Neuron (in vitro differentiated cells): ENCODE results near the gene MT1HL1.
"Not testable (repeated sequence)": the region's sequence is repeated elsewhere in the genome, so short reads cannot be mapped to it uniquely, and the experiment has no call there.

Experiments used
- H2AFZ ChIP-seq: one replicate; pipeline ENCODE4 v1.6.1; 2013; ENCODE audit warnings: low read depth, mild to moderate bottlenecking, inconsistent platforms, low read length, moderate library complexity
- H3K27me3 ChIP-seq: one replicate; pipeline ENCODE4 v1.6.1; 2013; ENCODE audit warnings: low read length; ENCODE audit not compliant: insufficient read depth
- H3K36me3 ChIP-seq: one replicate; pipeline ENCODE4 v1.6.1; 2013; ENCODE audit warnings: low read length; ENCODE audit not compliant: insufficient read depth
- H3K4me1 ChIP-seq: one replicate; pipeline ENCODE4 v1.6.1; 2013; ENCODE audit warnings: low read length; ENCODE audit not compliant: insufficient read depth
- H3K4me3 ChIP-seq: 2 replicates; pipeline ENCODE4 v1.5.1; 2013; ENCODE audit warnings: mild to moderate bottlenecking, low read length, moderate library complexity
- H3K9me3 ChIP-seq: one replicate; pipeline ENCODE4 v1.6.1; 2013; ENCODE audit warnings: low read length

MT1HL1 gene

DNA sequence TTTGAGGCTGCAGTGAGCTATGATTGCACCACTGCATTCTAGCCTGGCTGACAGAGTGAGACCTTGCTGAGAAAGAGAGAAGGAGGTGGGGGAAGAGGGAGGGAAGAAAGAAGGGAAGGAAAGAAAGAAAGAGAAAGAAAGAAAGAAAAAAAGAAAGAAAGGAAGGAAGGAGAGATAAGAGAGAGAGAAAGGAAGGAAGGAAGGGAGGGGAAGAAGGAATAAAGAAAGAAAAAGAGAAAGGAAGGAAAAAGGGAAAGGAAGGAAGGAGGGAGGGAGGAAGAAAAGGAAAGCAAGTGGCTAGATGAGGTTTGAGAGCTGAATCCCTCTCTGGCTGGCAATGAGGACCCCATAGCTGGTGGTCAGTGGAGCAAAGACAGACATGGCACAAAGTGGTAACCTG is 20.4 kb downstream of the MT1HL1 start:
- Histone ChIP-seq H3K4me1 (no peaks in the 10 kb centered on the region), H3K36me3 (no peaks in the 10 kb centered on the region), H3K27me3 (no peaks in the 10 kb centered on the region)

DNA sequence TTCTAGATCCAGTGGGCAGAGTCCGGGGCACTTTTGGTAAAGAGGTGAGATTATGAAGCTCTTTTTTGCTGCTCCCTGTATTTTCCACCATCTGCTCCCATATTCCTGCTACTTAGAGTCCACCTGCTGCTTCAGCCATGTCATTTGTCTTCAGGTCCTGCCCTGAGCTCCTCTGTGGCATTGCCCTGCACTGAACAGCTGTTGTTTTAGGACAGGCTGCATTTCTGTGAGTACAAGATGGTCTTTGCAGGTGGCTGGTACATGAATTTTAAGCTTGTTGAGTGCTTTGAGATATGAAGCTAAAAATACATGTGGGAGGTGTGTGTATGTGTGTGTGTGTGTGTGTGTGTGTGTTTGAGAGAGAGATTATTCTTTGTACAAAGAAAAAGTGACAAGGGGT is 21.9 kb downstream of the MT1HL1 start:
- Histone ChIP-seq H3K4me1 (no peaks in the 10 kb centered on the region), H3K4me3 (no peak overlapping the region), H3K36me3 (no peaks in the 10 kb centered on the region), H2AFZ (no peak overlapping the region), H3K27me3 (no peaks in the 10 kb centered on the region), H3K9me3 (no peaks in the 10 kb centered on the region)

More for the DNA sequence above, 20.4 kb downstream of the MT1HL1 start:
- H2AFZ ChIP-seq: no peak overlapping the region
- H3K9me3 ChIP-seq: no peaks in the 10 kb centered on the region
- H3K4me3 ChIP-seq: no peak overlapping the region

DNA sequence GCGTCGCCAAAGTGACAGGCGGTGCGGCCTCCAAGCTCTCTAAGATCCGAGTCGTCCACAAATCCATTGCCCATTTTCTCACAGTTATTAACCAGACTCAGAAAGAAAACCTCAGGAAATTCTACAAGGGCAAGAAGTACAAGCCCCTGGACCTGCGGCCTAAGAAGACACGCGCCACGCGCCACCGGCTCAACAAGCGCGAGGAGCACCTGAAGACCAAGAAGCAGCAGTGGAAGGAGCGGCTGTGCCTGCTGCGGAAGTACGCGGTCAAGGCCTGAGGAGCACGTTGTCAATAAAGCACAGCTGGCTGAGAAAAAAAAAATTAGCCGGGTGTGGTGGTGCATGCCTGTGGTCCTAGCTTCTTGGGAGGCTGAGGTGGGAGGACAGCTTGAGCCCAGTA is 22.8 kb downstream of the MT1HL1 start:
- not testable (repeated sequence) for H3K9me3 ChIP-seq, H3K4me1 ChIP-seq, H3K4me3 ChIP-seq, H2AFZ ChIP-seq, H3K36me3 ChIP-seq, H3K27me3 ChIP-seq

DNA sequence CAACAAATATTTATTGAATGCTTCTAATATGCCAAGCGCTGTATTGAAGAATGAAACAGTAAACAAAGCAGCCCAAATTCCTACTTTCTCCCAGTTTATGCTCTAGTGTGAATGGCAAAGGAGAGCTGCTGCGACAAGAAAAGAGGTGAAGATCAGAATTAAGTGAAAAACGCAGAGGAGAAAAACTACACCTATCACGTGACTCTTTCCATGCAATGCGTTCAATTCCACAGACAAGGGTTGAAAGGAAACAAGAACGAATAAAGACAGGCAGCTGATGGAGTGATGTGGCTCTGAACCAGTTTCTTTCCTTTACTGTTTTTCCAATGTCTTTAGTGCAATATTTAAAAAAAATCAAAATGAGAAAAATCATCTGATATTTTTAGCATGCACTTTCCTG is 23.6 kb downstream of the MT1HL1 start:
- Histone ChIP-seq H3K4me3 (no peak overlapping the region), H3K9me3 (no peaks in the 10 kb centered on the region), H3K4me1 (no peaks in the 10 kb centered on the region), H3K27me3 (no peaks in the 10 kb centered on the region), H2AFZ (no peak overlapping the region), H3K36me3 (no peaks in the 10 kb centered on the region)

DNA sequence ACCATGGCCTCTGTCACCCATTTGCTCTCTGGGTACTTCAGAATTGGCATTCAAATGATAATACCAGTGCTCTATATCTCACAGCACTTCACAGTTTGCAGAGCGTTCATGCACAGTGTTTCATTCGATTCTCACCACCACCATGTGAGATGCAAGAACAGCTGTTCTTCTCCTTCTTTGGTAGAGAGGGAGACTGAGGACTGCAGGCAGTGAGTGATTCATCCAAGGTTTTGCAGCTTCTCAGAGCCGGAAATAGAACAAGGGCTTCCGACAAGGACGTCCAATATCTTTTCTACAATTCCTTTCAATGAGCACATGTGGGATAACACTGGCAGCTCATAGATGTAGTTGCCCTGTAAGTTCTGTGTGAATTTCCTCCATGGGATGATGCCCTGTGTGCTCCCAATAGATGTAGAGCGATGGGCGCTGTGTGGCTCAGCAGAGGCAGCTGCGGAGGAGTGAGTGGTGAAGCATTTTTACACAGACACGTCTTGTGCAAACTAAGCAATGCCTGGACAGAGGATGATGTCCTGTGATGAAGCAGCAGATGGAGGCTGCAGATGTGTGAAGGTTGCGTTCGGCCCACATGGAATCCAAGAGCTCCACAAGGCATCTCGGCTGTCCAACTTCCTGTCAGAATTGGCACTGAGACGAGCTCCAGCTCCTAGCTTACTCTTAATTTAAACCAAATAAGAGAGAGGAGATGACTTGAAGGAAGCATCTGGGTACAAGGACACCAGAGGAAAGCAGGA is 24.9 kb downstream of the MT1HL1 start:
- Histone ChIP-seq H3K9me3 (no peaks in the 10 kb centered on the region), H3K4me3 (no peak overlapping the region), H3K4me1 (no peaks in the 10 kb centered on the region), H3K27me3 (no peaks in the 10 kb centered on the region), H3K36me3 (no peaks in the 10 kb centered on the region), H2AFZ (no peak overlapping the region)

DNA sequence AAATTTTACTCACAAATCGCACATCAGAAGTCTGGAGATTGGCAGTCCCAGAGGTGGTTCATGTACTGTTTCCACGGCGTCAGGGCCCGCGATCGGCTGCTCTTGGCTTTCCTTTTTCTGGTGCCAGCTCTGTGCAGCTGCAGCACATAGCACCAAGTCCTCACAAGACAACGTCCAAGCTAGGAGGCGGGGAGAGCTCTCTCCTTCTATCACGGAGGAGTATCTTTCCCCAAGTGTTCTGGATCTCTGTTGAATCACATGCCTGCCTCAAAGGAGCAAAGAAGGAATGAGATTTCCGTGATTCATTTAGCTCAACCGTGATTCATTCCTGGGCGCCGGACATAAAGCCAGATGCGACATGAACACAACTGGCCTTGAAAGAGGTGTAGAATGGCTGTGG is 25.5 kb downstream of the MT1HL1 start:
- no peak overlapping the region for H2AFZ ChIP-seq
- H3K4me3 ChIP-seq: no peak overlapping the region
- no peaks in the 10 kb centered on the region for H3K27me3 ChIP-seq
- no peaks in the 10 kb centered on the region for H3K36me3 ChIP-seq
- no peaks in the 10 kb centered on the region for H3K9me3 ChIP-seq
- H3K4me1 ChIP-seq: no peaks in the 10 kb centered on the region

DNA sequence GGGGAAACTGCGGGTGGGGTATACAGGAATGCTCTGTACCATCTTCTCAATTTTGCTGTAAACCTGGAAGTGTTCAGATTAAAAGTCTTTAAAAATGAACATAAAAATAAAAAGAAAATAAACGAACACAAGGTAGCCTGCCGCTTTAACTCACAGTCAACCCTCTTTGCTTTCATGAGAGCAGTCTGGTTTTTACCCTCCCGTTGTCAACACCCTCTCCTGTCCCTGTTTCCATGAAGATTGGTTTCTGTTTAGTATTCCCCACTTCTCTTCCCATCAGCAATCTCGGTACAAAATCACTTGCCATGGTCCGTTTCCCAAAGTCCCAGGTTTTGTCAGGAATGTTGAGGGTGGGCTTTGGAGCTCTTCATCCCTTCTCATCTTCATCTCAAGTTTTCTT is 28.8 kb downstream of the MT1HL1 start:
- H3K4me3 ChIP-seq: no peak overlapping the region
- no peak overlapping the region for H2AFZ ChIP-seq
- no peaks in the 10 kb centered on the region for H3K27me3 ChIP-seq
- no peaks in the 10 kb centered on the region for H3K36me3 ChIP-seq
- H3K9me3 ChIP-seq: no peaks in the 10 kb centered on the region
- no peaks in the 10 kb centered on the region for H3K4me1 ChIP-seq

DNA sequence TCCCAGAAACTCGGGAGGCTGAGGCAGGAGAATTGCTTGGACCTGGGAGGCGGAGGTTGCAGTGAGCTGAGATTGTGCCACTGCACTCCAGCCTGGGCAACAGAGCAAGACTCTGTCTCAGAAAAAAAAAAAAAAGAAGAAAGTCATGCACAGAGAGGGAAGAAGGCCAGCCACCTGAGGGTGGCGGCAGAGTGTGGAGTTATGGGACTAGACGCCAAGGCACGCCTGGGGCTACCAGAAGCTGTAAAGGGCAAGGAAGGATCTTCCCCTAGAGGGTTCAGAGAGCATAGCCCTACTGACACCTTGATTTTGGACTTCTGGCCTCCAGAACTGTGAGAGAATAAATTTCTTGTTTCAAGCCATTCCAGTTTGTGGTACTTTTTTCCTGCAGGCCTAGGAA is 30.2 kb downstream of the MT1HL1 start:
- H3K9me3 ChIP-seq, H3K4me1 ChIP-seq, H2AFZ ChIP-seq, H3K36me3 ChIP-seq, H3K4me3 ChIP-seq, H3K27me3 ChIP-seq: not testable (repeated sequence)

DNA sequence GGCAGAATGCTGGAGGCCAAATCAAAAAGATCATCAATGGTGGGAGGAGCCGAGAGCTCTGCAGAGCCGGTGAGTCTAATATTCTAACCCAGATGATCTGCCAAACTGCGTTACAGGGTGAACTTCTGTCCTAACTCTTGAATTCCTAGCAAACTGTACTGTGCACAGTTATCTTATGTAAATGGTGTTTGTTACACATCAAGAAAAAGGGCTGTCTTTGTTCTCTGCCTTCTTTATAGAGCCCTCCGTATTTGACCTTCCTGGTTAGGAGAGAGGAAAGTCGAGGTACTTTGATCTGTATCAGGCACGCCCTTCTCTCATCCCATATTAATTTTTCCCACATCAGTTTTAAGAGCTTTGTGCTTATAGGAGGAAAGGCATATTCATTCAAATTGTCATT is 37.6 kb downstream of the MT1HL1 start:
- Histone ChIP-seq H2AFZ (no peak overlapping the region), H3K9me3 (no peaks in the 10 kb centered on the region), H3K4me1 (no peaks in the 10 kb centered on the region), H3K36me3 (no peaks in the 10 kb centered on the region), H3K27me3 (no peaks in the 10 kb centered on the region), H3K4me3 (no peak overlapping the region)

DNA sequence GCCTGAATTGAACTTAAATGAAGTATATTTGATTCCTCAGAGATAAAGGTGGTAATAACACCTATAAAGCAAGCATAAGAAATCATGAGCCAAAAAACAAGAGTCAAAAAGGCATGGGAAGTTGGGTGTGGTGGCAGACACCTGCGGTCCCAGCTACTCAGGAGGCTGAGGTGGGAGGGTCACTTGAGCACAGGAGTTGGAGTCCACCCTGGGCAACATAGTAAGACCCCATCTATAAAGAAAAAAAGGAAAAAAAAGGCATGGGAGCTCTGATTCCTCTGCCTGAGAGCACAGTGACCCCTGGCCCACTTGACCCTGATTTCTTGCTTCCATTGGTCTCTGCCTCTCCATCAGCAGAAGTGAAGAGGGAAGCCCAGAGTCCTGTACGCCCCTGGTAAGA is 40.3 kb downstream of the MT1HL1 start:
- no peaks in the 10 kb centered on the region for H3K9me3 ChIP-seq
- H3K27me3 ChIP-seq: no peaks in the 10 kb centered on the region
- H3K4me3 ChIP-seq: no peak overlapping the region
- H2AFZ ChIP-seq: no peak overlapping the region
- no peaks in the 10 kb centered on the region for H3K4me1 ChIP-seq
- no peaks in the 10 kb centered on the region for H3K36me3 ChIP-seq

DNA sequence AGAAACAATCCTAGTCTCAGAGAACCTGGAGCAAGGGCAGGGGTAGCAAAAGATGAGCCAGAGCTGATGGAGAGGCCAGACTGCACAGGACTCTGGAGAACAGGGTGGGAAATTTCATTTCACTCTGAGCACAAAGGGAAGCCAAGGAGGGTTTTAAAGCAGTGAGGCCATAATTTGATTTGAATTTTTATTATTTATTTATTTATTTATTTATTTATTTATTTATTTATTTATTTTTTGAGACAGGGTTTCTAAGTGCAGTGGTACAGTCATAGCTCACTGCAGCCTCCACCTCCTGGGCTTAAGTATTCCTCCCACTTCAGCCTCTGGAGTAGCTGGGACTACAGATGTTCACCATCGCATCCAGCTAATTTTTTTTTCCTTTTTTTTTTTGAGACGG is 45.1 kb downstream of the MT1HL1 start:
- H3K27me3 ChIP-seq: no peaks in the 10 kb centered on the region
- H2AFZ ChIP-seq: no peak overlapping the region
- H3K9me3 ChIP-seq: no peaks in the 10 kb centered on the region
- no peaks in the 10 kb centered on the region for H3K4me1 ChIP-seq
- no peaks in the 10 kb centered on the region for H3K36me3 ChIP-seq
- no peak overlapping the region for H3K4me3 ChIP-seq

DNA sequence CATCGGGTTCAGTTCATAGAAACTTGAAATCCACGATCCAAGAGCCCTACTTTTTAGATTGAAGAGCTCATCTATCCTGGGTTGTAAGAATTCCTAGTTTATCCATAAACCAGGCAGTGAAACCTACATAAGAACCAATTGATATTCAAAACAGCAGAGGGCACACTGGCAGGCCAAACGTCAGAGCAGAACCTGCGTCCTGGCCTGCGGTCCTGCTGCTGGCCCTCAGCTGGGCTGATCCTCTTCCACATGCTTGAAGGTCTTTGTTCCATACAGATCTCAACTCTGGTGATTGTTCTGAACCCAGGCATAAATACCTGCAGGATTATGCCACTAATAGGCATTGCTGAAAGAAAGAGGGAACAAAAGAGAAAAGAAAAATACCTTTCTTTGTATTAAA is 47.0 kb downstream of the MT1HL1 start:
- Histone ChIP-seq H3K27me3 (no peaks in the 10 kb centered on the region), H3K4me1 (no peaks in the 10 kb centered on the region), H3K9me3 (no peaks in the 10 kb centered on the region), H3K4me3 (no peak overlapping the region), H2AFZ (no peak overlapping the region), H3K36me3 (no peaks in the 10 kb centered on the region)
